Measurements from ENCODE around the gene OVCA2.
A peak's percentile ranks its signal among the peaks of the same experiment; 100 is the strongest.

The OVCA2 gene

GRCh38 chr17:2034157-2034556, 7.7 kb upstream of the OVCA2 start:
- peak in 1 of 2 donors; percentile 49 for DNase-seq (ENCODE audit: low read depth in 2 of 2)
- no peak overlapping the region for H3K4me3 ChIP-seq (replicated peaks in 1 of 2; ENCODE audit: low read depth in 2 of 2, low read length in 2 of 2)
- TF ChIP-seq, protein P1, sequence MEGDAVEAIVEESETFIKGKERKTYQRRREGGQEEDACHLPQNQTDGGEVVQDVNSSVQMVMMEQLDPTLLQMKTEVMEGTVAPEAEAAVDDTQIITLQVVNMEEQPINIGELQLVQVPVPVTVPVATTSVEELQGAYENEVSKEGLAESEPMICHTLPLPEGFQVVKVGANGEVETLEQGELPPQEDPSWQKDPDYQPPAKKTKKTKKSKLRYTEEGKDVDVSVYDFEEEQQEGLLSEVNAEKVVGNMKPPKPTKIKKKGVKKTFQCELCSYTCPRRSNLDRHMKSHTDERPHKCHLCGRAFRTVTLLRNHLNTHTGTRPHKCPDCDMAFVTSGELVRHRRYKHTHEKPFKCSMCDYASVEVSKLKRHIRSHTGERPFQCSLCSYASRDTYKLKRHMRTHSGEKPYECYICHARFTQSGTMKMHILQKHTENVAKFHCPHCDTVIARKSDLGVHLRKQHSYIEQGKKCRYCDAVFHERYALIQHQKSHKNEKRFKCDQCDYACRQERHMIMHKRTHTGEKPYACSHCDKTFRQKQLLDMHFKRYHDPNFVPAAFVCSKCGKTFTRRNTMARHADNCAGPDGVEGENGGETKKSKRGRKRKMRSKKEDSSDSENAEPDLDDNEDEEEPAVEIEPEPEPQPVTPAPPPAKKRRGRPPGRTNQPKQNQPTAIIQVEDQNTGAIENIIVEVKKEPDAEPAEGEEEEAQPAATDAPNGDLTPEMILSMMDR (IDR thresholded peaks at IDR 0.05; ENCODE audit: low read depth, low read length) = no peak

DNA sequence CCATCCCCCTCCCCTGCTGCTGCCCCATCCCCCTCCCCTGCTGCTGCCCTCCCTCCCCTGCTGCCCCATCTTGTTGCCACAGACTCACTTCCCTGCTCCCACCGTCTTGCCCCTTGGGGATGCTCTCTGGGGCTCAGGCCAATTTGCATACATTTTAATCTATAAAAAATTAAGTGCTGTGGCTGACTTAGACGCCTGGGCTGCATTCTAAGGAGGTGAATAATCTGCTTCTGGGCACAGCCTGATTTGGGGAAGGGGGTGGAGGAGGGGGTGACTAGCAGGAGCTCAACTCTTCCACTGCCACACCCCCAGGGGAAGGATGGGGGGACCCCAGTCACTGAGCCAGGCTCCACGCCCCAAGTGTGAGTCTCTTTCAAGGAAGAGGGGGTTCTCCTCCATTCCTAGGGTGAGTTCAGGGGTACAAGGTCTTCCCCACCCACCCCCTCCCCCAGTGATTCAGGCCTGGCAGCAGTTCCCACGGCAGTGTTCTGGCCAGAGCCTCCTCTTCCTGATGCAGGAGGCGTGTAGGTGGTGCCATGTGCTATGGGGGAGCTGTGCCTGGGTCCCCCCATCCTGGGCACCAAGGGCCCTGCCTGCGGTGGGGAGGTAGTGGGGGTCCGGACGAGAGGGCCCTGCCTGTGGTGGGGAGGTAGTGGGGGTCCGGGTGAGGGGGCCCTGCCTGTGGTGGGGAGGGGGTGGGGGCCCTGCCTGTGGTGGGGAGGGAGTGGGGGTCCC, 6.8 kb upstream of the OVCA2 start:
- TF ChIP-seq, protein P1 (IDR thresholded peaks at IDR 0.05; ENCODE audit: low read depth, low read length) = no peak
- H3K4me3 ChIP-seq (replicated peaks in 1 of 2; ENCODE audit: low read depth in 2 of 2, low read length in 2 of 2) = no peak overlapping the region

DNA sequence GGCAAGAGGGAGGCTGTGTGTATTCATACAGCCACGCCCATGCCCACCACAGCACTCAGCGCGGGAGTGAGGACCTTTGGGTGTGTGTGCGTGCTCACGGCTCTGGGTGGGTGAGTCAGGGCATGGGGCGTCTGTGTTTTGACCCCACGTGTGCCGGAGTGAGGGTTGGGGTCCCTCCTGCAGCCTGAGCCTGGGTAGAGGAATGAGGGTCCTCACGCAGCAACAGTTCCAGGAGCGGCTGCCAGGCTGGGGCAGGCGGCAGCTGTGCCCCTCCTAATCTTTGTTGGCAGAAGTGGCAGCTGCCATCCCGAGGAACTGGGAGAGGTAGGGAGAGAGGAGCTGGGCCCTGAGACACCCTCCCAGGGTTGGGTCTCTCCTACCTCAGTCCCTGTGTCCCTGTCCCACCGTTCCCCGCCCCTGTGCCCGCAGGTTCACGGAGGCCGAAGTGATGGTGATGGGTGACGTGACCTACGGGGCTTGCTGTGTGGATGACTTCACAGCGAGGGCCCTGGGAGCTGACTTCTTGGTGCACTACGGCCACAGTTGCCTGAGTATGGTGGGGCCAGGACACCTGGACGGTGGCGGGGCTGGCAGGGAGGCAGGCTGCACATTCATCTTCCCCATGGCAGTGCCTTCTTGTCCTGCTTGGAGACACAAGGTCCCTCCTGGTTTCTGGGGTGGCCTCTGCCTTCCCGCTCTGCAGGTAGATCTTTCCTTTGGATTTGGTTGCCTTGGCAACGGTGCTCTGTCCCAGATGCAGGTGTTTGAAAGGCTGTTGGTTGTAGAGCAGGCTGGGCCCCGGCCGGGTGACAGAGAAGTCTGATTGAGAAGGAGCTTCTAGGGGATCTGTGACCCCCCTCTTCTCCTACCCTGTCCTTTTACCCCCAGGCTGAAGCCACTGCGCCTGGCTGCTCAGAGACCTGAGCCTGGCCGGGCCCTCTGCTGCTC, 6.0 kb upstream of the OVCA2 start:
- DNase-seq (ENCODE audit: low read depth in 2 of 2) = no peak
- TF ChIP-seq, protein P1 (IDR thresholded peaks at IDR 0.05; ENCODE audit: low read depth, low read length) = no peak
- H3K4me3 ChIP-seq (replicated peaks in 1 of 2; ENCODE audit: low read depth in 2 of 2, low read length in 2 of 2) = no peak overlapping the region

More for the DNA sequence above, 6.8 kb upstream of the OVCA2 start:
- peak; percentile 73 to 84 for DNase-seq (ENCODE audit: low read depth in 2 of 2)

GRCh38 chr17:2037155-2037554, 4.7 kb upstream of the OVCA2 start:
- TF ChIP-seq, protein P1 (IDR thresholded peaks at IDR 0.05; ENCODE audit: low read depth, low read length) = no peak
- DNase-seq (ENCODE audit: low read depth in 2 of 2) = no peak
- H3K4me3 ChIP-seq (replicated peaks in 1 of 2; ENCODE audit: low read depth in 2 of 2, low read length in 2 of 2) = no peak overlapping the region

GRCh38 chr17:2040219-2040827, 1.5 kb upstream of the OVCA2 start:
- TF ChIP-seq, protein P1 (IDR thresholded peaks at IDR 0.05; ENCODE audit: low read depth, low read length) = no peak
- H3K4me3 ChIP-seq (replicated peaks in 1 of 2; ENCODE audit: low read depth in 2 of 2, low read length in 2 of 2) = no peak overlapping the region
- DNase-seq (ENCODE audit: low read depth in 2 of 2) = no peak

GRCh38 chr17:2040942-2041560, 771 bp upstream of the OVCA2 start:
- no peak for DNase-seq (ENCODE audit: low read depth in 2 of 2)
- peak overlapping the region; percentile 78 to 82 for H3K4me3 ChIP-seq (replicated peaks in 1 of 2; ENCODE audit: low read depth in 2 of 2, low read length in 2 of 2)
- TF ChIP-seq, protein P1 (IDR thresholded peaks at IDR 0.05; ENCODE audit: low read depth, low read length) = no peak
